ENCODE data around the gene RNF212B.
A peak's percentile ranks its signal among the peaks of the same experiment; 100 is the strongest.

The RNF212B gene

GRCh38 chr14:23301288-23301968 is 63.7 kb downstream of the RNF212B start (continued):
- TF ChIP-seq, protein P1, sequence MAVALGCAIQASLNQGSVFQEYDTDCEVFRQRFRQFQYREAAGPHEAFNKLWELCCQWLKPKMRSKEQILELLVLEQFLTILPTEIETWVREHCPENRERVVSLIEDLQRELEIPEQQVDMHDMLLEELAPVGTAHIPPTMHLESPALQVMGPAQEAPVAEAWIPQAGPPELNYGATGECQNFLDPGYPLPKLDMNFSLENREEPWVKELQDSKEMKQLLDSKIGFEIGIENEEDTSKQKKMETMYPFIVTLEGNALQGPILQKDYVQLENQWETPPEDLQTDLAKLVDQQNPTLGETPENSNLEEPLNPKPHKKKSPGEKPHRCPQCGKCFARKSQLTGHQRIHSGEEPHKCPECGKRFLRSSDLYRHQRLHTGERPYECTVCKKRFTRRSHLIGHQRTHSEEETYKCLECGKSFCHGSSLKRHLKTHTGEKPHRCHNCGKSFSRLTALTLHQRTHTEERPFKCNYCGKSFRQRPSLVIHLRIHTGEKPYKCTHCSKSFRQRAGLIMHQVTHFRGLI (tag by site-specific recombination; IDR thresholded peaks at IDR 0.05), result no peak
- TF ChIP-seq INSM2 (tag by site-specific recombination; IDR thresholded peaks at IDR 0.05), result 0 out of 2 replicates have a peak, but pooled peaks have one; percentile 37
- peak; percentile 48 for TF ChIP-seq KLF8 (tag by site-specific recombination; IDR thresholded peaks at IDR 0.05)
- peak; percentile 59 for TF ChIP-seq ZEB2 (tag by site-specific recombination; IDR thresholded peaks at IDR 0.05)
- no peak for TF ChIP-seq ZNF24 (tag by site-specific recombination; IDR thresholded peaks at IDR 0.05)
- TF ChIP-seq ZNF184 (tag by site-specific recombination; IDR thresholded peaks at IDR 0.05), result peak; percentile 11; the same call in 1 of the 2 replicates
- TF ChIP-seq ZNF16 (tag by site-specific recombination; IDR thresholded peaks at IDR 0.05; ENCODE audit: low read depth), result no peak
- peak; percentile 92 for TF ChIP-seq ZNF335 (tag by site-specific recombination; conservative IDR thresholded peaks at IDR 0.05)
- peak; percentile 76 for TF ChIP-seq ZFHX2 (tag by site-specific recombination; conservative IDR thresholded peaks at IDR 0.05)
- TF ChIP-seq ZNF692 (tag by site-specific recombination; IDR thresholded peaks at IDR 0.05), result peak; percentile 75
- peak; percentile 55 for TF ChIP-seq SP3 (tag by site-specific recombination; IDR thresholded peaks at IDR 0.05)
- peak; percentile 58; the same call in 1 of the 2 replicates for TF ChIP-seq ZNF629 (tag by site-specific recombination; IDR thresholded peaks at IDR 0.05)
- no peak for TF ChIP-seq ZNF514 (tag by site-specific recombination; IDR thresholded peaks at IDR 0.05)
- peak; percentile 79 for TF ChIP-seq SP2 (tag by site-specific recombination; IDR thresholded peaks at IDR 0.05)
- TF ChIP-seq ZNF501 (tag by site-specific recombination; IDR thresholded peaks at IDR 0.05), result no peak
- TF ChIP-seq ZFP41 (tag by site-specific recombination; IDR thresholded peaks at IDR 0.05; ENCODE audit: borderline replicate concordance), result no peak
- peak; percentile 66 for TF ChIP-seq ZFP69B (tag by site-specific recombination; IDR thresholded peaks at IDR 0.05)
- peak; percentile 66; the same call in 1 of the 2 replicates for TF ChIP-seq ZBTB17 (tag by site-specific recombination; IDR thresholded peaks at IDR 0.05)
- no peak for TF ChIP-seq ZNF311 (tag by site-specific recombination; IDR thresholded peaks at IDR 0.05; ENCODE audit: borderline replicate concordance)
- peak; percentile 81 for TF ChIP-seq IKZF3 (tag by site-specific recombination; IDR thresholded peaks at IDR 0.05)
- TF ChIP-seq KLF10 (tag by site-specific recombination; IDR thresholded peaks at IDR 0.05), result peak; percentile 74; the same call in 1 of the 2 replicates
- TF ChIP-seq ZXDB (tag by site-specific recombination; IDR thresholded peaks at IDR 0.05), result peak; percentile 12; the same call in 1 of the 2 replicates
- no peak for TF ChIP-seq ZBTB20 (tag by site-specific recombination; IDR thresholded peaks at IDR 0.05)
- TF ChIP-seq YY1 (tag by site-specific recombination; IDR thresholded peaks at IDR 0.05), result peak; percentile 39; the same call in 1 of the 2 replicates
- TF ChIP-seq, protein P2, sequence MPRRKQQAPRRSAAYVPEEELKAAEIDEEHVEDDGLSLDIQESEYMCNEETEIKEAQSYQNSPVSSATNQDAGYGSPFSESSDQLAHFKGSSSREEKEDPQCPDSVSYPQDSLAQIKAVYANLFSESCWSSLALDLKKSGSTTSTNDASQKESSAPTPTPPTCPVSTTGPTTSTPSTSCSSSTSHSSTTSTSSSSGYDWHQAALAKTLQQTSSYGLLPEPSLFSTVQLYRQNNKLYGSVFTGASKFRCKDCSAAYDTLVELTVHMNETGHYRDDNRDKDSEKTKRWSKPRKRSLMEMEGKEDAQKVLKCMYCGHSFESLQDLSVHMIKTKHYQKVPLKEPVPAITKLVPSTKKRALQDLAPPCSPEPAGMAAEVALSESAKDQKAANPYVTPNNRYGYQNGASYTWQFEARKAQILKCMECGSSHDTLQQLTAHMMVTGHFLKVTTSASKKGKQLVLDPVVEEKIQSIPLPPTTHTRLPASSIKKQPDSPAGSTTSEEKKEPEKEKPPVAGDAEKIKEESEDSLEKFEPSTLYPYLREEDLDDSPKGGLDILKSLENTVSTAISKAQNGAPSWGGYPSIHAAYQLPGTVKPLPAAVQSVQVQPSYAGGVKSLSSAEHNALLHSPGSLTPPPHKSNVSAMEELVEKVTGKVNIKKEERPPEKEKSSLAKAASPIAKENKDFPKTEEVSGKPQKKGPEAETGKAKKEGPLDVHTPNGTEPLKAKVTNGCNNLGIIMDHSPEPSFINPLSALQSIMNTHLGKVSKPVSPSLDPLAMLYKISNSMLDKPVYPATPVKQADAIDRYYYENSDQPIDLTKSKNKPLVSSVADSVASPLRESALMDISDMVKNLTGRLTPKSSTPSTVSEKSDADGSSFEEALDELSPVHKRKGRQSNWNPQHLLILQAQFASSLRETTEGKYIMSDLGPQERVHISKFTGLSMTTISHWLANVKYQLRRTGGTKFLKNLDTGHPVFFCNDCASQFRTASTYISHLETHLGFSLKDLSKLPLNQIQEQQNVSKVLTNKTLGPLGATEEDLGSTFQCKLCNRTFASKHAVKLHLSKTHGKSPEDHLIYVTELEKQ (tag by site-specific recombination; IDR thresholded peaks at IDR 0.05; ENCODE audit: borderline replicate concordance), result no peak
- peak; percentile 46; the same call in 1 of the 2 replicates for TF ChIP-seq KLF9 (tag by site-specific recombination; IDR thresholded peaks at IDR 0.05; ENCODE audit: low read depth)
- peak; percentile 47; the same call in 1 of the 2 replicates for TF ChIP-seq EGR2 (tag by site-specific recombination; IDR thresholded peaks at IDR 0.05; ENCODE audit: low read depth)
- TF ChIP-seq PBX3 (CRISPR knock-in tag; IDR thresholded peaks at IDR 0.05), result peak; percentile 75; the same call in 1 of the 2 replicates
- TF ChIP-seq, protein P3, sequence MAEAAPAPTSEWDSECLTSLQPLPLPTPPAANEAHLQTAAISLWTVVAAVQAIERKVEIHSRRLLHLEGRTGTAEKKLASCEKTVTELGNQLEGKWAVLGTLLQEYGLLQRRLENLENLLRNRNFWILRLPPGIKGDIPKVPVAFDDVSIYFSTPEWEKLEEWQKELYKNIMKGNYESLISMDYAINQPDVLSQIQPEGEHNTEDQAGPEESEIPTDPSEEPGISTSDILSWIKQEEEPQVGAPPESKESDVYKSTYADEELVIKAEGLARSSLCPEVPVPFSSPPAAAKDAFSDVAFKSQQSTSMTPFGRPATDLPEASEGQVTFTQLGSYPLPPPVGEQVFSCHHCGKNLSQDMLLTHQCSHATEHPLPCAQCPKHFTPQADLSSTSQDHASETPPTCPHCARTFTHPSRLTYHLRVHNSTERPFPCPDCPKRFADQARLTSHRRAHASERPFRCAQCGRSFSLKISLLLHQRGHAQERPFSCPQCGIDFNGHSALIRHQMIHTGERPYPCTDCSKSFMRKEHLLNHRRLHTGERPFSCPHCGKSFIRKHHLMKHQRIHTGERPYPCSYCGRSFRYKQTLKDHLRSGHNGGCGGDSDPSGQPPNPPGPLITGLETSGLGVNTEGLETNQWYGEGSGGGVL (tag by site-specific recombination; IDR thresholded peaks at IDR 0.05), result 0 out of 2 replicates have a peak, but pooled peaks have one; percentile 28

Data from HEK293 (cell line).